ENCODE results near the gene SLC6A7.

Gene SLC6A7

DNA sequence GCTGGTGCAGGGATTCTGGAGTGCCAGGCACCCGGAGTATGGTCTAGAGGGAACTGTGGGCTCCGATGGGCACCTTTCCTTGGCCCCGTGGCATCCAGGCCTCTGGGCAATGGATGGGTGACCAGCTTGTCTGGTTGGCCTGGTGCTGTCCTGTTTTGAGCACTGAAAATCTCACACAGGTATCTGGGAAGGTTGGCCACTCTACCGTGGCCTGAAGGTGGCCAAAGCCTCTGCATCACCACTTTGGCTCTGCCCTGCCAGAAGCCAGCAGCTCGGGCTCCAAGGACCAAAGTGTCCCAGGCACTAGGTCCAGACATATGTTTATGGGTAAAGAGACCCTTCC is 28.8 kb downstream of the SLC6A7 start:
- Histone ChIP-seq H3K27ac (no peak overlapping the region), H3K4me3 (IDR thresholded peaks at IDR 0.05; ENCODE audit: insufficient read depth, low read depth, low read length) (no peak overlapping the region), H3K79me2 (ENCODE audit: insufficient read depth, low read depth) (no peaks in the 10 kb centered on the region), H3K9ac (no peak overlapping the region), H4K20me1 (ENCODE audit: insufficient read depth) (no peaks in the 10 kb centered on the region), H3K4me1 (ENCODE audit: low read depth, poor library complexity, severe bottlenecking) (no peaks in the 10 kb centered on the region), H2AFZ (ENCODE audit: low read depth) (no peak overlapping the region), H3K36me3 (ENCODE audit: insufficient read depth) (no peaks in the 10 kb centered on the region), H3K4me2 (no peak overlapping the region), H3K27me3 (ENCODE audit: insufficient read depth, low read depth) (no peaks in the 10 kb centered on the region)
- TF ChIP-seq, protein P1, sequence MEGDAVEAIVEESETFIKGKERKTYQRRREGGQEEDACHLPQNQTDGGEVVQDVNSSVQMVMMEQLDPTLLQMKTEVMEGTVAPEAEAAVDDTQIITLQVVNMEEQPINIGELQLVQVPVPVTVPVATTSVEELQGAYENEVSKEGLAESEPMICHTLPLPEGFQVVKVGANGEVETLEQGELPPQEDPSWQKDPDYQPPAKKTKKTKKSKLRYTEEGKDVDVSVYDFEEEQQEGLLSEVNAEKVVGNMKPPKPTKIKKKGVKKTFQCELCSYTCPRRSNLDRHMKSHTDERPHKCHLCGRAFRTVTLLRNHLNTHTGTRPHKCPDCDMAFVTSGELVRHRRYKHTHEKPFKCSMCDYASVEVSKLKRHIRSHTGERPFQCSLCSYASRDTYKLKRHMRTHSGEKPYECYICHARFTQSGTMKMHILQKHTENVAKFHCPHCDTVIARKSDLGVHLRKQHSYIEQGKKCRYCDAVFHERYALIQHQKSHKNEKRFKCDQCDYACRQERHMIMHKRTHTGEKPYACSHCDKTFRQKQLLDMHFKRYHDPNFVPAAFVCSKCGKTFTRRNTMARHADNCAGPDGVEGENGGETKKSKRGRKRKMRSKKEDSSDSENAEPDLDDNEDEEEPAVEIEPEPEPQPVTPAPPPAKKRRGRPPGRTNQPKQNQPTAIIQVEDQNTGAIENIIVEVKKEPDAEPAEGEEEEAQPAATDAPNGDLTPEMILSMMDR (conservative IDR thresholded peaks at IDR 0.05; ENCODE audit: low read depth, low read length), result no peak

DNA sequence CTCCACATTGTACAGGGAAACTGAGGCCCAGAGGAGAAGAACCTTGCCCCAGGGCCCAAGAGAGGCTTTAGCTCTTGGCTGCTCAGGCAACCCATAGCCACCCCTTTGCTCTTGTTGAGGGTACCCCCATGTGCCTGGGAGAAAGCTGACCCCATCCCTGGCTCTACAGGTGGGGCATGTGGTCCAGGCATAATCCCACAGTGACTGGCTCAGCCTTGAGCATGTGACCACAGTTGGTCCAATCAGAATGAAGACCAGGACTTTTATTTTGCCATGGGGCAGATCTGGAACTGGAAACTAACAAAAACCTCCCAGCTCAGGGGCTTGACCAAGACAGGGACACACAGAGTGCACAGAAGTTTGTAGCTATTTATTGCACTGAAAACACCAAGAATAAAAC is 29.3 kb downstream of the SLC6A7 start:
- TF ChIP-seq, protein P1 (conservative IDR thresholded peaks at IDR 0.05; ENCODE audit: low read depth, low read length), result no peak
- H4K20me1 ChIP-seq (ENCODE audit: insufficient read depth), result no peaks in the 10 kb centered on the region

DNA sequence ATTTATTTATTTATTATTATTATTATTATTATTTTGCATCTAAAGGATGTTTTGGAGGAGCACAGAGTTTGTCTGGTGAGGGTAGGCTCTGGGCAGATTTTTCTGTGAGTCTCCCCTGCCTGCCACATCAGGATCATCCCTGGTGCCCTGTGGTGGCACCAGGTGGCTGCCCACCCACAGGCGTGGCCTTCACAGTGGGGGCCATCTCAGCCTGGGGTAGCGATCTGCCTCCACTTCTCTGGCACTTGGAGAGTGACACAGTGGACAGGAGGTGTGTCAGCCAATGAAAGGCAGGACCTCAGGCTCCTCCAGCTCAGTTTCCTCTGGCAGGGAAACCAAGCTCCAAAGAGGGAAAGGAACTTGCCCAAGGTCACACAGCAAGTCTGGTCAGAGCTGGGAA is 30.0 kb downstream of the SLC6A7 start:
- TF ChIP-seq, protein P1 (conservative IDR thresholded peaks at IDR 0.05; ENCODE audit: low read depth, low read length), result no peak
- Histone ChIP-seq H4K20me1 (ENCODE audit: insufficient read depth) (no peaks in the 10 kb centered on the region), H3K9ac (no peak overlapping the region), H3K36me3 (ENCODE audit: insufficient read depth) (no peaks in the 10 kb centered on the region), H3K4me1 (ENCODE audit: low read depth, poor library complexity, severe bottlenecking) (no peaks in the 10 kb centered on the region), H3K27me3 (ENCODE audit: insufficient read depth, low read depth) (no peaks in the 10 kb centered on the region), H3K27ac (no peak overlapping the region), H3K4me2 (no peak overlapping the region), H3K4me3 (IDR thresholded peaks at IDR 0.05; ENCODE audit: insufficient read depth, low read depth, low read length) (no peak overlapping the region), H3K79me2 (ENCODE audit: insufficient read depth, low read depth) (no peaks in the 10 kb centered on the region), H2AFZ (ENCODE audit: low read depth) (no peak overlapping the region)

More for the DNA sequence above, 29.3 kb downstream of the SLC6A7 start:
- H3K27ac ChIP-seq, result no peak overlapping the region
- H3K4me3 ChIP-seq (IDR thresholded peaks at IDR 0.05; ENCODE audit: insufficient read depth, low read depth, low read length), result no peak overlapping the region
- H3K36me3 ChIP-seq (ENCODE audit: insufficient read depth), result no peaks in the 10 kb centered on the region
- H2AFZ ChIP-seq (ENCODE audit: low read depth), result no peak overlapping the region
- no peaks in the 10 kb centered on the region for H3K27me3 ChIP-seq (ENCODE audit: insufficient read depth, low read depth)
- no peaks in the 10 kb centered on the region for H3K79me2 ChIP-seq (ENCODE audit: insufficient read depth, low read depth)
- no peak overlapping the region for H3K9ac ChIP-seq
- H3K4me1 ChIP-seq (ENCODE audit: low read depth, poor library complexity, severe bottlenecking), result no peaks in the 10 kb centered on the region
- H3K4me2 ChIP-seq, result no peak overlapping the region

DNA sequence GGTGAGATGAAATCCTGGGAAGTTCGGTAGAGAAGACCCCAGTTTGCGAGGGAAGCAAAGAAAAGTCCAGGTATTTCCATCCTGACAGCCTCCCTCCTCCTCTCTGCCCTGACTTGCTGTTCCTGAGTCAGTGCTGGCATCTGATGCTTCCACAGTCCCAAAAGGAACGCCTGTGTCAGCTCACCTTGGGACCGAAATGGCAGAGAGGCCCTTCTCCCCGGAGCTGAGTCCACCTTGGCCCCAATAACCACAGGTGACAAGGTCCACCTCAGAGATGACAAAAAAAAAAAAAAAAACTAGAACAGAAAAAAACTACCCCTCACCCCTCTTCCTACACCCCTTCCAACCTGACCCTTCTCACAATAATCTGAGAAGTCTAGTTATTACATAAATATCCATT is 31.6 kb downstream of the SLC6A7 start:
- no peak overlapping the region for H3K9ac ChIP-seq
- H3K4me1 ChIP-seq (ENCODE audit: low read depth, poor library complexity, severe bottlenecking), result no peaks in the 10 kb centered on the region
- no peaks in the 10 kb centered on the region for H3K27me3 ChIP-seq (ENCODE audit: insufficient read depth, low read depth)
- H3K4me2 ChIP-seq, result no peak overlapping the region
- H3K4me3 ChIP-seq (IDR thresholded peaks at IDR 0.05; ENCODE audit: insufficient read depth, low read depth, low read length), result no peak overlapping the region
- H3K79me2 ChIP-seq (ENCODE audit: insufficient read depth, low read depth), result no peaks in the 10 kb centered on the region
- H4K20me1 ChIP-seq (ENCODE audit: insufficient read depth), result no peaks in the 10 kb centered on the region
- no peak overlapping the region for H3K27ac ChIP-seq
- TF ChIP-seq, protein P1 (conservative IDR thresholded peaks at IDR 0.05; ENCODE audit: low read depth, low read length), result no peak
- H3K36me3 ChIP-seq (ENCODE audit: insufficient read depth), result no peaks in the 10 kb centered on the region
- no peak overlapping the region for H2AFZ ChIP-seq (ENCODE audit: low read depth)

DNA sequence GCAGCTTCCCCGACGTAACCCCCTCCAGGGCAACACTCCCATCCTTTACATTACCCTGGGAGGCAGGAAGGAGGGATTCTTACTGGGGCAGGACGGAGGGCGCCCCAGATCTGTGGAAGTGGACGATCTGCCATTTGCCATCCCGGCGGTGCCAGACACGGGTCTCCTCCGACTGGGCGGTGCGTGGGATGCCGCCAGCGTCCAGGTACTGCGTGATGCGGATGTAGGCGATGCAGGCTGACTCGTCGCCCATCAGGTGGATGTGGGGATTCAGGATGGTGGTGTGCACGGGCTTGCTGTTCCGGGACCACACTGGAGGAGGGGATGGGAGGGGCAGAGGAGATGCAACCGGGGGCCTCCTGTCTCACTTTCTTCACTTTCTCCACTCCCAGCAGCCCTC is 33.0 kb downstream of the SLC6A7 start:
- H3K79me2 ChIP-seq (ENCODE audit: insufficient read depth, low read depth), result no peaks in the 10 kb centered on the region
- H3K36me3 ChIP-seq (ENCODE audit: insufficient read depth), result no peaks in the 10 kb centered on the region
- H3K27ac ChIP-seq, result no peak overlapping the region
- no peak overlapping the region for H3K4me3 ChIP-seq (IDR thresholded peaks at IDR 0.05; ENCODE audit: insufficient read depth, low read depth, low read length)
- H2AFZ ChIP-seq (ENCODE audit: low read depth), result no peak overlapping the region
- H3K4me1 ChIP-seq (ENCODE audit: low read depth, poor library complexity, severe bottlenecking), result no peaks in the 10 kb centered on the region
- H4K20me1 ChIP-seq (ENCODE audit: insufficient read depth), result no peaks in the 10 kb centered on the region
- no peak overlapping the region for H3K9ac ChIP-seq
- no peak overlapping the region for H3K4me2 ChIP-seq
- H3K27me3 ChIP-seq (ENCODE audit: insufficient read depth, low read depth), result no peaks in the 10 kb centered on the region
- TF ChIP-seq, protein P1 (conservative IDR thresholded peaks at IDR 0.05; ENCODE audit: low read depth, low read length), result no peak
